Stimulated activated naive CD8-positive, alpha-beta T cell treated with anti-CD3 and anti-CD28 coated beads, Interleukin-15, Interleukin-2, amounts not matched to agents 100 ng/mL and 50 ng/mL, for 24 hours (primary cell): Measurements from ENCODE around the gene APBB2.

Experiments used
- H3K27ac Mint-ChIP-seq: one replicate; pipeline ENCODE4 v1.8.0; 2021; ENCODE audit warnings: mild to moderate bottlenecking, mixed read lengths
- H3K27me3 Mint-ChIP-seq: one replicate; pipeline ENCODE4 v1.8.0; 2021; ENCODE audit warnings: mixed read lengths
- H3K36me3 Mint-ChIP-seq: one replicate; pipeline ENCODE4 v1.8.0; 2021; ENCODE audit warnings: low read depth, mixed read lengths
- H3K4me1 Mint-ChIP-seq: one replicate; pipeline ENCODE4 v1.8.0; 2021; ENCODE audit warnings: low read depth, mixed read lengths
- H3K4me3 Mint-ChIP-seq: one replicate; pipeline ENCODE4 v1.8.0; 2021; ENCODE audit warnings: mild to moderate bottlenecking, mixed read lengths
- H3K9me3 Mint-ChIP-seq: one replicate; pipeline ENCODE4 v1.8.0; 2021; ENCODE audit warnings: mixed read lengths

APBB2 gene

DNA sequence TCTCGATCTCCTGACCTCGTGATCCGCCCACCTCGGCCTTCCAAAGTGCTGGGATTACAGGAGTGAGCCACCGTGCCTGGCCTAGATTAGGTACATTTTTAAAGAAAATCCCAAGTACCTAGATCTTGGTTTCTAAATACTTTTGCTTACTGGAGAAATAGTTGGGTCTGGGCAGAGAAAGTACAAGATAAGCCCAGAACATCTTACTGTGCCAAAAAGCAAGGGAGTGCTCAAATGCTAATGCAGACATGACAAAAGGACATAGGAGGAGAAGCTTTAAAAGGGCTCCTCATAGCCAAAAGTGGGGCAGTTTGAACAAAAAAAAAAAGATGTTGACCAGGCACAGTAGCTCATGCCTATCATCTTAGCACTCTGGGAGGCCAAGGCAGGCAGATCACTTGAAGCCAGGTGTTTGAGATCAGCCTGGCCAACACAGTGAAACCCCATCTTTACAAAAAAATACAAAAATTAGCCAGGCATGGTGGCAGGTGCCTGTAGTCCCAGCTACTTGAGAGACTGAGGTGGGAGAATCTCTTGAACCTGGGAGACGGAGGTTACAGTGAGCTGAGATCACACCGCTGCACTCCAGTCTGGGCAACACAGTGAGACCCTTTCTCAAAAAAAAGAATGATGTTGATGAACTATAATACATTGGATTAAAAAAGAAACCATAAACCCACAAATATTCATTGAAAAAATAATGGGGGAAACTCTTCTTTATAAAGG lies 107.5 kb downstream of the APBB2 start:
- H3K27ac Mint-ChIP-seq: no peak overlapping the region
- peaks cover 4% of the 10 kb centered on the region for H3K9me3 Mint-ChIP-seq
- no peaks in the 10 kb centered on the region for H3K4me1 Mint-ChIP-seq

GRCh38 chr4:41106081-41106480 lies 108.3 kb downstream of the APBB2 start:
- H3K9me3 Mint-ChIP-seq: peaks cover 4% of the 10 kb centered on the region
- H3K27ac Mint-ChIP-seq: no peak overlapping the region
- no peaks in the 10 kb centered on the region for H3K27me3 Mint-ChIP-seq
- H3K4me1 Mint-ChIP-seq: no peaks in the 10 kb centered on the region
- H3K36me3 Mint-ChIP-seq: no peaks in the 10 kb centered on the region
- H3K4me3 Mint-ChIP-seq: no peak overlapping the region

More for the DNA sequence above, 107.5 kb downstream of the APBB2 start:
- no peaks in the 10 kb centered on the region for H3K27me3 Mint-ChIP-seq
- no peak overlapping the region for H3K4me3 Mint-ChIP-seq
- no peaks in the 10 kb centered on the region for H3K36me3 Mint-ChIP-seq

- Mint-ChIP-seq H3K4me3 (no peak overlapping the region), H3K9me3 (peaks cover 4% of the 10 kb centered on the region), H3K36me3 (no peaks in the 10 kb centered on the region), H3K4me1 (no peaks in the 10 kb centered on the region), H3K27ac (no peak overlapping the region), H3K27me3 (no peaks in the 10 kb centered on the region)
These were observed 110.2 kb downstream of the APBB2 start for GRCh38 chr4:41104155-41104554.

DNA sequence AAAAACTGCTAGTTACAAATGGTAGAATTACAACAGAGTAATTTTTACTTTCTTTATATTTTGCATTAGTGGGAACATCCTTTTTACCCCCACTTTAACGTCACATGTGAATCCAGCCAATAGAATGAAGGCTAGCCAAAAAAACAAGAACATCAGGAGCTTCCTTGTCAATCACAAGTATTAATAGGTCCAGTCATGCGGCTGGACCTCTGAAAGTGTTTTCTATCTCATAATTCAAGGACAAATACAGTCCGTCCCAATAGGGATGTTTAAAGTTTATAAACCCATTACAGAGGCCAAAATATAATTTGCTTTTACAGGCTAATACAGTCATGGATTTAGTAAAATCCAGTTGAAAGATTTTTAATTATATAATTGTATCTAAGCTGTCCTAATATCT lies 110.7 kb downstream of the APBB2 start:
- Mint-ChIP-seq H3K27me3 (no peaks in the 10 kb centered on the region), H3K4me1 (no peaks in the 10 kb centered on the region)

DNA sequence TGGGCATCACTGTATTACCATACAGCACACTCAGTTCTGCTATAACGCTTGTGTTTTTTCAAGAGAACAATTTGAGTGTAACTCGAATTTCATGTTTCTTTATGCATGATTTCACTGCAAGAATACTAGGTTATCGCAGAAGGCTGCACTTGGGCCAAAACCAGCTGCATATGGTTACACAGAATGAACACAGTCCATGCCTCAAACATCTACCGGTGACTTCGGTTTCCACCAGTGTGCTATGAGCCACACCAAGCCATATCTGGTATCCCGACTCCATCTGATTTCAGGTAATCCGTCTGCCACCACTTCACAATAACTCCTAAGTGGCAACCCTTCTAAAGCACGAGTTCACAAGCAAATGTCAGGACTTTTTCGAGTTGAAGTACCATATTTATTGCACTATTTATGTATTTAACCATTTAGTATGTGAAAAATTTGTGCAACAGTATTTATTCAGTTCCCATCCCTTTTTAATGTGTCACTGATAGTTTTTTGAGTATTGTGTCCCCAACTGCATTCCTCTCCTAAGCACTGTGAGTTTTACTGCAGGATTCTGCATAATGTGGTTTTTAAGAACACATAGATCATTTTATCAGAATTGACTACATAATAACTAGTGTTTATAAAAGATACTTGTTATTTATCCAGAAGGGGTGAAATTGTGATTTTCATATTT lies 111.8 kb downstream of the APBB2 start:
- peaks cover 4% of the 10 kb centered on the region for H3K9me3 Mint-ChIP-seq
- H3K36me3 Mint-ChIP-seq: no peaks in the 10 kb centered on the region
- H3K27me3 Mint-ChIP-seq: no peaks in the 10 kb centered on the region
- no peaks in the 10 kb centered on the region for H3K4me1 Mint-ChIP-seq
- H3K27ac Mint-ChIP-seq: no peak overlapping the region
- no peak overlapping the region for H3K4me3 Mint-ChIP-seq

More for the DNA sequence above, 110.7 kb downstream of the APBB2 start:
- Mint-ChIP-seq H3K27ac (no peak overlapping the region), H3K9me3 (peaks cover 4% of the 10 kb centered on the region), H3K36me3 (no peaks in the 10 kb centered on the region), H3K4me3 (no peak overlapping the region)

DNA sequence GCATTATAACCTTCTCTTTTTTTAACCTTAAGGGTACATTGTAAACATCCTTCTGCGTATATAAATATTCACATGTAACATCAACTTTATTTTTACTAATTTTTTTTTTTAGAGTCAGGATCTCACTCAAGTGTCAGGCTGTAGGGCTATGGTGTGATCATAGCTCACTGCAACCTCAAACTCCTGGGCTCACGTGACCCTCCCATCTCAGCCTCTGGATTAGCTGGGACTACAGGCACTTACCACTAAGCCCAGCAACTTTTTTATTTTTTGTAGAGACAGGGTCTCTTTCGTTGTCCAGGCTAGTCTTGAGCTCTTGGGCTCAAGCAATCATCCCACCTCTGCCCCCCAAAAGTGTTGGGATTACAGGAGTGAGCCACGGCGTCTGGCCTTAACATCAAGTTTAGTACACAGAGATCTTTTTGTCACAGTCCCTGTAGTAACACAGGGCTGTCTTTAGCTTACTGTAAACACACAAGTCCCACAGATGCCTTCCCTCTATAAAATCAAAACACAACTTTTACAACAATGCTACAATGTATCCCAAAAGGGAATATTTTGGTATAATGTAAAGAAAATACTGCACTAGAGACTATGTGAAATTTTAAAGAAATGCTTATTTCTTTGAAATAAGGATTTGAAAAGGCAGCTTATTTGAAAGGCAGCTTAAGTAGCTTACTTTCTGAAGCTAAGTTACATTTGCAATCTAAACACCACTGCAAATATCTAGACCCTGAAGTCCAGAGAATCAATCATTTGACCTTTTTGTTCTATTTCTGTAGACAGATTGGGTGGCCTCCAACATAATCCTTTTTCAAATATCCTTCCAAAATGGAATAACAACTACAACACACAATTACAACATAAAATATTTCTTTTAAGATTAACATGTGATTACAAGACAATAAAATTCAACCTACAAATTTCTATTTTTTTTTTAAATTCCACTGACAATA lies 116.0 kb downstream of the APBB2 start:
- Mint-ChIP-seq H3K36me3 (no peaks in the 10 kb centered on the region), H3K4me3 (no peak overlapping the region), H3K27ac (no peak overlapping the region), H3K4me1 (no peaks in the 10 kb centered on the region), H3K9me3 (no peaks in the 10 kb centered on the region), H3K27me3 (peaks cover 3% of the 10 kb centered on the region)

DNA sequence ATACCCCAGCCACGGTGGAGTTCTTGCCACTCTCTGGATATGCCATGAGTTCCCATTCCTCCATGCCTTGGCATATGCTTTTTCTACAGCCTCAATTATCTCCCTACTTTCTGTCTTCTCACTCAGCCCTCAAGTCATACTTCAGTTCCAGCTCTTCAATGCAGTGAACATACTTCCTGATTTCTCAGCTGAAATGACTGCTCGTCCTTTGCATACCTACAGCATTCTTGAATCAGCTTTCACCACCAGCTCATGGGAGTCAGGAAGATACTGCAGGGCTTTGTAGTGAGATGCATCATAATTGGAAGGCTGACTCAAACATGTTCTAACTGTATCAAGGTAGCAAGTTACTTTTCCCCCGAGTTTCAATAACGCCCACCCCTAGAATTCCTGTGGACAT lies 118.4 kb downstream of the APBB2 start:
- Mint-ChIP-seq H3K4me3 (no peak overlapping the region), H3K36me3 (no peaks in the 10 kb centered on the region), H3K27ac (no peak overlapping the region)

DNA sequence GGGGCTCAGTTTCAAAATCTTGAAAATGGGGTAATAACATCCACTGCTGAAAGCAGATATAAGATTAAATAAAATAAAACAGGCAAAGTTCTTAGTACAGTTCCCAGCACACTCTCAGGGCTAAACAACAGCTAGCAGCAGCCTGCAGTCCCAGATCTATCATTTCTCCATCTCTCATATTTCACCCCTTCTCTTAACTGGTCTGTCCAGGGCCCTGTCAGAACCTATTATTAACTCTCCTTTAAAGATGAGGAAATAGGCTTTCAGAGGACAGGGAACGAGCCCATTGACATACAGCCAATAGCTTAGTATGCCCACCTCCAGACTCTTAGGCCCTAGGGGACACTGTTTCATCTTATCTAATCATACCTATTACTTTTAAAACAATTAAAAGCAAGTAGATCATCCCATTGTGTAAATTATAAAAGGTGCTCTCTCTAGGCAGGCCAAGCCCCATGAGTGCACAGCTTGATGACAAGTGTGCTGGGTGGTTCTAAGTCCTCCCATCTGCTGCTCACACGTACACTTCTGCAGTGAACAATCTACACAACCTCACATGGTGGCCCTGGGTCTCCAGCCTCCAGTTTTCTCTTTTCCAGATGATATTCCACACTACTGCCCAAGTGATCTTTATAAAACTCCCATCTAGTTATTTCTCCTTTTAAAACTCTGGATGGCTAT lies 119.0 kb downstream of the APBB2 start:
- Mint-ChIP-seq H3K9me3 (no peaks in the 10 kb centered on the region), H3K27me3 (peaks cover 3% of the 10 kb centered on the region), H3K4me3 (no peak overlapping the region), H3K4me1 (no peaks in the 10 kb centered on the region), H3K36me3 (no peaks in the 10 kb centered on the region), H3K27ac (no peak overlapping the region)

More for the DNA sequence above, 118.4 kb downstream of the APBB2 start:
- Mint-ChIP-seq H3K9me3 (no peaks in the 10 kb centered on the region), H3K27me3 (peaks cover 3% of the 10 kb centered on the region), H3K4me1 (no peaks in the 10 kb centered on the region)

GRCh38 chr4:41092128-41092527 lies 122.2 kb downstream of the APBB2 start:
- peaks cover 3% of the 10 kb centered on the region for H3K27me3 Mint-ChIP-seq

DNA sequence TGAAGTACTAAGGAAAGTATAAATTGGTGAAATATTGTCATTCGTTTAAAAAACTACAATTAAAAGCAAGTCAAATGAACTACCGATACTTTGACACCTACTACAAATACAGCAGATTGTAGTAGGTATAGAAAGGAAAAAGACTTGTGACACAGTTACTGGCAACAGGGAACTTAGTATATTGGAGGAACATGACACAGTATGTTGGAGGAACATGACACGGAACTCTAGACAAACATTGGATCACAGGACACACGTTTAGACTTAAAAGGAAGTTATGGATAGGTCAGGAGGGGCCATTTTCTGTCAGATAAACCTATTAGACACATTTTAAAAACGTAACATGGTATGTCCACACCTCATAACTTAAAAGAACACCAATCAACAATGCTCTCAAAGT lies 132.5 kb downstream of the APBB2 start:
- peaks cover 10% of the 10 kb centered on the region for H3K9me3 Mint-ChIP-seq
- peaks cover 14% of the 10 kb centered on the region for H3K27me3 Mint-ChIP-seq
- H3K4me3 Mint-ChIP-seq: no peak overlapping the region
- no peak overlapping the region for H3K27ac Mint-ChIP-seq
- no peaks in the 10 kb centered on the region for H3K36me3 Mint-ChIP-seq
- no peaks in the 10 kb centered on the region for H3K4me1 Mint-ChIP-seq

More at GRCh38 chr4:41092128-41092527, 122.2 kb downstream of the APBB2 start:
- H3K4me1 Mint-ChIP-seq: no peaks in the 10 kb centered on the region
- H3K9me3 Mint-ChIP-seq: peaks cover 5% of the 10 kb centered on the region
- no peak overlapping the region for H3K27ac Mint-ChIP-seq
- H3K36me3 Mint-ChIP-seq: no peaks in the 10 kb centered on the region
- no peak overlapping the region for H3K4me3 Mint-ChIP-seq

GRCh38 chr4:41080976-41081375 lies 133.4 kb downstream of the APBB2 start:
- H3K36me3 Mint-ChIP-seq: no peaks in the 10 kb centered on the region
- peaks cover 2% of the 10 kb centered on the region for H3K9me3 Mint-ChIP-seq
- no peak overlapping the region for H3K4me3 Mint-ChIP-seq
- H3K4me1 Mint-ChIP-seq: no peaks in the 10 kb centered on the region
- H3K27ac Mint-ChIP-seq: no peak overlapping the region
- peaks cover 10% of the 10 kb centered on the region for H3K27me3 Mint-ChIP-seq

- Mint-ChIP-seq H3K9me3 (no peaks in the 10 kb centered on the region), H3K36me3 (no peaks in the 10 kb centered on the region), H3K27ac (no peak overlapping the region), H3K4me1 (no peaks in the 10 kb centered on the region), H3K27me3 (peaks cover 10% of the 10 kb centered on the region), H3K4me3 (no peak overlapping the region)
These were observed 134.3 kb downstream of the APBB2 start for GRCh38 chr4:41079881-41080560.

DNA sequence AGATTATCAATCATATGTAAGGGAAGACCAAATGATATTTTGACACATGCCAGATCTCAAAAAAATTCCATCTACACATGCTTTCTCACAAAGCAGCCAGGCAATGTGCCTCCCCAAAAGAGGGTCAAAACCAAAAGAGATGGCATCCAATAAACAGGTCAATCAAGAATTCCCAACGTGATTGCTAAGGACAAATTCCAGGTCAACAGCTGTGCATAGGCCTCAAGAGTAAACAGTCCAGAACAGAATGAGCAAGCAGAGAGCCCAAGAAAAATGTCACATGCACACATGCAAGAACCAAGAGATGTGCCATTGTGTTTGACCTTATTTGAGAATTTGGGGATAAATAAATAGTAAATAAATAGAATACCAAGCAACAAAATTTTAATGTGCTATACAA lies 136.7 kb downstream of the APBB2 start:
- Mint-ChIP-seq H3K27ac (no peak overlapping the region), H3K9me3 (no peaks in the 10 kb centered on the region), H3K4me1 (no peaks in the 10 kb centered on the region), H3K4me3 (no peak overlapping the region), H3K27me3 (peaks cover 18% of the 10 kb centered on the region), H3K36me3 (no peaks in the 10 kb centered on the region)

DNA sequence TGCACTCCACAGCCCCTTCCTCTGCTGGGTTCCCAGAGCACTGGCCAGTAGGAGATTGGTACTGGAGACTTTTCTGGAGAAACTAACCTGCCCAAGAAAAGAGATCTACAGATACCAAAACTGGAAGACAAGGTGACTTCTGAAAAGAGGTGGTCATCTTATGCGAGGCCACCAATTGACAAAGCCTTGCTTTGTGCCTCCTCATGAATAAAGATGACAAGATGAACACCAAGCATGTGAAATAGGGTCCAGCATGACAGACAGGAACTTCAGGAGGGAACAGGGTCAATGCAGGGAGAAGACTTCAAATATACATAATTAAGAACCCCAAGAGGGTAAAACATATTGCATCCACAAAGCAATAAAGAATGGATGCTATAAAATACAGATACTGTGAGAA lies 137.9 kb downstream of the APBB2 start:
- H3K4me3 Mint-ChIP-seq: no peak overlapping the region
- no peaks in the 10 kb centered on the region for H3K4me1 Mint-ChIP-seq
- no peaks in the 10 kb centered on the region for H3K36me3 Mint-ChIP-seq
- no peak overlapping the region for H3K27ac Mint-ChIP-seq
- H3K9me3 Mint-ChIP-seq: no peaks in the 10 kb centered on the region
- peaks cover 18% of the 10 kb centered on the region for H3K27me3 Mint-ChIP-seq
